HG02970 (cell line): ENCODE measurements around the gene RFC2.

Experiments
- ATAC-seq: cut with Tn5 transposase; IDR thresholded peaks from one replicate; pipeline ENCODE4 v1.9.1; 2021; ENCODE audit warnings: mild to moderate bottlenecking, moderate library complexity, moderate number of reproducible peaks; ENCODE audit not compliant: unreplicated experiment, low FRiP score

The RFC2 gene

GRCh38 chr7:74254129-74254857 is at the start of gene RFC2:
Gene RFC2, minus strand, starts transcription at chr7:74254399. Its CDS starts 16 bp downstream, at chr7:74254383.
- peak; percentile 92 for ATAC-seq

GRCh38 chr7:74302745-74303221 is 48.6 kb upstream of the RFC2 start:
- no peak for ATAC-seq

- no peak for ATAC-seq
Observed at GRCh38 chr7:74300926-74301325, 46.7 kb upstream of the RFC2 start.

- ATAC-seq, result no peak
Observed at GRCh38 chr7:74299401-74299800, 45.2 kb upstream of the RFC2 start.

- ATAC-seq, result no peak
Observed at GRCh38 chr7:74297516-74298233, 43.5 kb upstream of the RFC2 start.

- ATAC-seq, result no peak
Observed at GRCh38 chr7:74294191-74294998, 40.2 kb upstream of the RFC2 start.

- ATAC-seq, result no peak
Observed at GRCh38 chr7:74293577-74293908, 39.3 kb upstream of the RFC2 start.

- no peak for ATAC-seq
Observed at GRCh38 chr7:74292757-74293576, 38.8 kb upstream of the RFC2 start.

- ATAC-seq, result no peak
Observed at GRCh38 chr7:74291535-74291934, 37.3 kb upstream of the RFC2 start.

GRCh38 chr7:74290981-74291441 is 36.8 kb upstream of the RFC2 start:
- ATAC-seq, result no peak

- ATAC-seq, result no peak
Observed at GRCh38 chr7:74290553-74290950, 36.4 kb upstream of the RFC2 start.

- ATAC-seq, result no peak
Observed at GRCh38 chr7:74289659-74290552, 35.7 kb upstream of the RFC2 start.

- no peak for ATAC-seq
Observed at GRCh38 chr7:74289018-74289658, 34.9 kb upstream of the RFC2 start, which contains the start of gene CLIP2. Gene CLIP2, plus strand, starts transcription at chr7:74289407. Its CDS starts 28,140 bp downstream, at chr7:74317547.

- no peak for ATAC-seq
Observed at GRCh38 chr7:74288034-74288881, 34.1 kb upstream of the RFC2 start.

GRCh38 chr7:74287303-74288033 is 33.3 kb upstream of the RFC2 start:
- ATAC-seq, result no peak

GRCh38 chr7:74286131-74286530 is 31.9 kb upstream of the RFC2 start:
- ATAC-seq, result no peak

GRCh38 chr7:74284781-74285259 is 30.6 kb upstream of the RFC2 start:
- ATAC-seq, result no peak
